ENCODE results near the gene FAAP20. TPM values are rescaled to one million over a fixed set of nuclear protein-coding genes. Genes with fewer than 3 reads are reported as not detected.

Gene FAAP20
- total RNA-seq, 6 donors from 2014 or later, result 26.7 to 88.0 (median 66.8) TPM

GRCh38 chr1:2233997-2234761 is 39.6 kb upstream of the FAAP20 start:
- Histone ChIP-seq H3K36me3 (no peaks in the 10 kb centered on the region), H3K4me3 (peak overlapping the region in 3 of 4 donors; percentile 21 to 73 (median 73)), H3K27ac (peak overlapping the region; percentile 88 to 92 (median 90)), H3K9me3 (no peaks in the 10 kb centered on the region), H3K27me3 (no peaks in the 10 kb centered on the region), H3K4me1 (peaks cover 90 to 100% (median 95%) of the 10 kb centered on the region in 4 donors)
- no peak for TF ChIP-seq CTCF (IDR thresholded peaks at IDR 0.05)
- peak in 2 of 4 donors; percentile 48 to 60 for TF ChIP-seq EP300 (IDR thresholded peaks at IDR 0.05)
- TF ChIP-seq POLR2AphosphoS5 (IDR thresholded peaks at IDR 0.05), result peak; percentile 77 to 88
- peak in 2 of 4 donors; percentile 35 to 77 for TF ChIP-seq POLR2A (IDR thresholded peaks at IDR 0.05)
- WGBS, 2 donors, result 5 to 6% methylated on average over 9 to 18 of the region's 27 CpGs
- peak; percentile 93 to 96 for DNase-seq
- peak; percentile 88 to 91 for ATAC-seq (ENCODE audit: low FRiP score in 2 of 2)

GRCh38 chr1:2233468-2233867 is 38.9 kb upstream of the FAAP20 start:
- H3K9me3 ChIP-seq, result no peaks in the 10 kb centered on the region
- WGBS, 2 donors, result 68 to 78% methylated on average over 11 to 12 of the region's 12 CpGs
- H3K4me1 ChIP-seq, result peaks cover 83 to 94% (median 88%) of the 10 kb centered on the region in 4 donors
- H3K4me3 ChIP-seq, result peak overlapping the region in 3 of 4 donors; percentile 21 to 73 (median 73)
- H3K27me3 ChIP-seq, result no peaks in the 10 kb centered on the region
- H3K27ac ChIP-seq, result peak overlapping the region; percentile 88 to 92 (median 90)
- TF ChIP-seq EP300 (IDR thresholded peaks at IDR 0.05), result no peak
- no peak for TF ChIP-seq POLR2A (IDR thresholded peaks at IDR 0.05)
- TF ChIP-seq POLR2AphosphoS5 (IDR thresholded peaks at IDR 0.05), result no peak
- no peak for TF ChIP-seq CTCF (IDR thresholded peaks at IDR 0.05)
- ATAC-seq (ENCODE audit: low FRiP score in 2 of 2) (no peak), DNase-seq (no peak)
- H3K36me3 ChIP-seq, result no peaks in the 10 kb centered on the region

GRCh38 chr1:2232916-2233438 is 38.4 kb upstream of the FAAP20 start:
- H3K27ac ChIP-seq, result peak overlapping the region; percentile 88 to 92 (median 90)
- WGBS, 2 donors, result 25 to 33% methylated on average over 14 to 18 of the region's 23 CpGs
- ATAC-seq (ENCODE audit: low FRiP score in 2 of 2), result no peak
- DNase-seq, result peak in 1 of 2 donors; percentile 78
- H3K4me3 ChIP-seq, result peak overlapping the region in 3 of 4 donors; percentile 73 to 79 (median 73)
- TF ChIP-seq EP300 (IDR thresholded peaks at IDR 0.05), result no peak
- no peaks in the 10 kb centered on the region for H3K27me3 ChIP-seq
- H3K4me1 ChIP-seq, result peaks cover 78 to 89% (median 83%) of the 10 kb centered on the region in 4 donors
- H3K36me3 ChIP-seq, result no peaks in the 10 kb centered on the region
- H3K9me3 ChIP-seq, result no peaks in the 10 kb centered on the region

- Histone ChIP-seq H3K4me1 (peaks cover 72 to 83% (median 77%) of the 10 kb centered on the region in 4 donors), H3K9me3 (no peaks in the 10 kb centered on the region), H3K27ac (peak overlapping the region; percentile 88 to 92 (median 90)), H3K36me3 (no peaks in the 10 kb centered on the region), H3K27me3 (no peaks in the 10 kb centered on the region), H3K4me3 (peak overlapping the region in 3 of 4 donors; percentile 73 to 79 (median 73))
- TF ChIP-seq CTCF (IDR thresholded peaks at IDR 0.05), result no peak
- TF ChIP-seq POLR2AphosphoS5 (IDR thresholded peaks at IDR 0.05), result no peak
- TF ChIP-seq POLR2A (IDR thresholded peaks at IDR 0.05), result no peak
- no peak for TF ChIP-seq EP300 (IDR thresholded peaks at IDR 0.05)
- WGBS, 2 donors, result 17 to 25% methylated on average over 5 to 12 of the region's 17 CpGs
- DNase-seq (no peak), ATAC-seq (ENCODE audit: low FRiP score in 2 of 2) (no peak)
Measured at GRCh38 chr1:2232255-2232915, 37.8 kb upstream of the FAAP20 start.

All from upper lobe of left lung (tissue), 6 donors.